Medulla oblongata (tissue), 1 donor: ENCODE data around the gene TECTB.
"Not testable (repeated sequence)": the region's sequence is repeated elsewhere in the genome, so short reads cannot be mapped to it uniquely, and the experiment has no call there.

Experiments
- DNase-seq: peaks from one replicate; pipeline ENCODE4 v3.0.0-alpha.2; 2015; ENCODE audit errors: extremely low spot score

TECTB gene

GRCh38 chr10:112283100-112283499 is at the start of gene TECTB:
Gene TECTB (plus strand): TSS chr10:112283400. CDS start chr10:112283735, 335 bp downstream.
- no peak for DNase-seq

GRCh38 chr10:112235141-112235540 is 48.1 kb upstream of the TECTB start:
- DNase-seq = no peak

GRCh38 chr10:112235920-112236319 is 47.3 kb upstream of the TECTB start:
- no peak for DNase-seq

GRCh38 chr10:112236486-112236885 is 46.7 kb upstream of the TECTB start:
- no peak for DNase-seq

GRCh38 chr10:112239347-112239746 is 43.9 kb upstream of the TECTB start:
- DNase-seq = no peak

GRCh38 chr10:112240441-112240840 is 42.8 kb upstream of the TECTB start:
- DNase-seq = no peak

GRCh38 chr10:112241651-112242341 is 41.4 kb upstream of the TECTB start:
- no peak for DNase-seq

GRCh38 chr10:112242769-112243168 is 40.4 kb upstream of the TECTB start:
- no peak for DNase-seq

- no peak for DNase-seq
Measured at GRCh38 chr10:112243713-112244112, 39.5 kb upstream of the TECTB start.

GRCh38 chr10:112244197-112244596 is 39.0 kb upstream of the TECTB start:
- DNase-seq = no peak

GRCh38 chr10:112247791-112248190 is 35.4 kb upstream of the TECTB start:
- no peak for DNase-seq

GRCh38 chr10:112248584-112249295 is 34.5 kb upstream of the TECTB start:
- no peak for DNase-seq

- DNase-seq = no peak
Measured at GRCh38 chr10:112249722-112250121, 33.5 kb upstream of the TECTB start.

- no peak for DNase-seq
Measured at GRCh38 chr10:112250555-112250954, 32.6 kb upstream of the TECTB start.

- not testable (repeated sequence) for DNase-seq
Measured at GRCh38 chr10:112251238-112251637, 32.0 kb upstream of the TECTB start.

GRCh38 chr10:112258407-112258806 is 24.8 kb upstream of the TECTB start:
- DNase-seq = no peak

- DNase-seq = no peak
Measured at GRCh38 chr10:112259688-112260087, 23.5 kb upstream of the TECTB start.

GRCh38 chr10:112260831-112261230 is 22.4 kb upstream of the TECTB start:
- DNase-seq = no peak

GRCh38 chr10:112261281-112261822 is 21.8 kb upstream of the TECTB start:
- no peak for DNase-seq

GRCh38 chr10:112262546-112262945 is 20.7 kb upstream of the TECTB start:
- DNase-seq = no peak

- no peak for DNase-seq
Measured at GRCh38 chr10:112265745-112266144, 17.5 kb upstream of the TECTB start.

GRCh38 chr10:112269266-112269665 is 13.9 kb upstream of the TECTB start:
- no peak for DNase-seq

GRCh38 chr10:112271982-112272381 is 11.2 kb upstream of the TECTB start:
- DNase-seq = no peak
